Neural crest cell (in vitro differentiated cells): Measurements from ENCODE around the gene PTCH1. TPM values are rescaled to one million over a fixed set of nuclear protein-coding genes. Genes with fewer than 3 reads are reported as not detected.

ENCODE experiments used
- DNase-seq: peaks from one replicate; pipeline ENCODE4 v3.0.0; 2021; ENCODE audit warnings: low read depth, mixed read lengths, low spot score
- H3K27ac Mint-ChIP-seq: one replicate; pipeline ENCODE4 v1.8.0; 2021; ENCODE audit warnings: mild to moderate bottlenecking, mixed read lengths; ENCODE audit not compliant: unreplicated experiment
- H3K27me3 Mint-ChIP-seq: 2 replicates; pipeline ENCODE4 v1.8.0; 2021; ENCODE audit warnings: low read depth, mild to moderate bottlenecking, mixed read lengths
- H3K36me3 Mint-ChIP-seq: 2 replicates; pipeline ENCODE4 v1.8.0; 2021; ENCODE audit warnings: low read depth, mild to moderate bottlenecking, mixed read lengths
- H3K4me1 Mint-ChIP-seq: 2 replicates; pipeline ENCODE4 v1.8.0; 2021; ENCODE audit warnings: mixed read lengths
- H3K4me3 Mint-ChIP-seq: one replicate; pipeline ENCODE4 v1.8.0; 2021; ENCODE audit warnings: mild to moderate bottlenecking, mixed read lengths
- H3K9me3 Mint-ChIP-seq: 2 replicates; pipeline ENCODE4 v1.8.0; 2021; ENCODE audit warnings: mixed read lengths
- CTCF ChIP-seq: fragments of 200-600 bp; sonication (generic); conservative IDR thresholded peaks from 2 replicates; pipeline ENCODE4 v1.5.0; 2021; ENCODE audit warnings: antibody characterized with exemption, mild to moderate bottlenecking
- total RNA-seq: library from RNA; stranded (reverse); gene quantifications from 2 replicates; pipeline ENCODE4 v1.2.1, GENCODE V29; 2021

PTCH1 gene
- total RNA-seq, 1 donor from 2014 or later = 75.6 TPM

GRCh38 chr9:95419444-95419843 is 97.3 kb downstream of the PTCH1 start:
- no peaks in the 10 kb centered on the region for H3K27me3 Mint-ChIP-seq
- peaks cover 14% of the 10 kb centered on the region for H3K9me3 Mint-ChIP-seq
- H3K4me1 Mint-ChIP-seq = peaks cover under 1% of the 10 kb centered on the region
- H3K4me3 Mint-ChIP-seq = no peak overlapping the region
- no peak for DNase-seq
- peaks cover 26% of the 10 kb centered on the region for H3K36me3 Mint-ChIP-seq
- H3K27ac Mint-ChIP-seq = no peak overlapping the region
- no peak for TF ChIP-seq CTCF

DNA sequence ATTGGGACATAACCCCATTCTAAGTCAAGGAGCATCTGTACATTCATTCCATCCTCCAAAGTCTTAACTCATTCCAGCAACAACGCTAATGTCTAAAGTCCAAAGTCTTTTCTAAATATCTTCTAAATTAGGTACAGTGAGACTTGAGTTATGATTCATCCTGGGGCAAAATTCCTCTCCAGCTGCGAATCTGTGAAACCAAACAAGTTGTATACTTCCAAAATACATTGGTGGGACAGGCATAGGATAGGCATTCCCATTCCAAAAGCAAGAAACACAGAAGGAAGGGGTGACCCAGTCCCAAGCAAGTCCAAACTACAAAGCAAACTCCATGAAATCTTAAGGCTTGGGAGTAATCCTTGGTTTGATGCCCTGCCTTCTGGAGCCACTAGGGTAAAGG is 101.6 kb downstream of the PTCH1 start:
- Mint-ChIP-seq H3K4me3 (no peak overlapping the region), H3K4me1 (peaks cover 31% of the 10 kb centered on the region), H3K9me3 (no peaks in the 10 kb centered on the region), H3K27me3 (no peaks in the 10 kb centered on the region), H3K36me3 (peaks cover 6% of the 10 kb centered on the region), H3K27ac (no peak overlapping the region)
- no peak for TF ChIP-seq CTCF
- no peak for DNase-seq

GRCh38 chr9:95413793-95414192 is 103.0 kb downstream of the PTCH1 start:
- no peak for TF ChIP-seq CTCF
- H3K4me3 Mint-ChIP-seq = no peak overlapping the region
- peaks cover 6% of the 10 kb centered on the region for H3K36me3 Mint-ChIP-seq
- H3K27me3 Mint-ChIP-seq = no peaks in the 10 kb centered on the region
- H3K27ac Mint-ChIP-seq = no peak overlapping the region
- H3K4me1 Mint-ChIP-seq = peaks cover 39% of the 10 kb centered on the region
- H3K9me3 Mint-ChIP-seq = no peaks in the 10 kb centered on the region
- DNase-seq = no peak

- Mint-ChIP-seq H3K4me3 (no peak overlapping the region), H3K9me3 (no peaks in the 10 kb centered on the region), H3K4me1 (peaks cover 49% of the 10 kb centered on the region), H3K27me3 (no peaks in the 10 kb centered on the region), H3K27ac (peak overlapping the region; percentile 24), H3K36me3 (peaks cover 2% of the 10 kb centered on the region)
- no peak for TF ChIP-seq CTCF
- DNase-seq = no peak
These were observed 105.5 kb downstream of the PTCH1 start for GRCh38 chr9:95411054-95411892.

GRCh38 chr9:95409650-95410426 is 106.9 kb downstream of the PTCH1 start:
- H3K4me3 Mint-ChIP-seq = peak overlapping the region; percentile 52
- peaks cover 56% of the 10 kb centered on the region for H3K4me1 Mint-ChIP-seq
- H3K27ac Mint-ChIP-seq = peak overlapping the region; percentile 1
- peaks cover 3% of the 10 kb centered on the region for H3K36me3 Mint-ChIP-seq
- no peak for DNase-seq
- H3K9me3 Mint-ChIP-seq = peaks cover 4% of the 10 kb centered on the region
- TF ChIP-seq CTCF = no peak
- H3K27me3 Mint-ChIP-seq = no peaks in the 10 kb centered on the region
